IPS-20b (cell line): ENCODE data around the gene TM9SF1.
A peak's percentile ranks its signal among the peaks of the same experiment; 100 is the strongest.
"Not testable (repeated sequence)": the region's sequence is repeated elsewhere in the genome, so short reads cannot be mapped to it uniquely, and the experiment has no call there.

Experiments used
- H3K27ac ChIP-seq: one replicate; pipeline ENCODE4 v1.5.1; 2013; ENCODE audit warnings: low read length
- H3K27me3 ChIP-seq: 2 replicates; pipeline ENCODE4 v1.6.1; 2013; ENCODE audit warnings: mild to moderate bottlenecking, low read length, inconsistent platforms; ENCODE audit not compliant: insufficient read depth
- H3K36me3 ChIP-seq: 2 replicates; pipeline ENCODE4 v1.6.1; 2013; ENCODE audit warnings: low read depth, mild to moderate bottlenecking, inconsistent platforms, low read length, moderate library complexity; ENCODE audit not compliant: insufficient read depth
- H3K4me1 ChIP-seq: 2 replicates; pipeline ENCODE4 v1.6.1; 2013; ENCODE audit warnings: mild to moderate bottlenecking, control low read depth, inconsistent platforms, low read length, moderate library complexity; ENCODE audit not compliant: insufficient read depth
- H3K4me3 ChIP-seq: 2 replicates; pipeline ENCODE4 v1.5.1; 2013; ENCODE audit warnings: mild to moderate bottlenecking, low read length, inconsistent platforms
- H3K9ac ChIP-seq: 2 replicates; pipeline ENCODE4 v1.6.1; 2013; ENCODE audit warnings: low read depth, mild to moderate bottlenecking, inconsistent platforms, low read length, moderate library complexity
- H3K9me3 ChIP-seq: 2 replicates; pipeline ENCODE4 v1.6.1; 2013; ENCODE audit warnings: mild to moderate bottlenecking, low read depth, low read length, inconsistent platforms; ENCODE audit not compliant: insufficient read depth

Gene TM9SF1

GRCh38 chr14:24204163-24205146 is 9.2 kb upstream of the TM9SF1 start:
- no peaks in the 10 kb centered on the region for H3K27me3 ChIP-seq
- H3K9me3 ChIP-seq = peaks cover 7% of the 10 kb centered on the region; the same call in 1 of the 2 replicates
- H3K36me3 ChIP-seq = peaks cover 58% of the 10 kb centered on the region
- no peak overlapping the region for H3K27ac ChIP-seq
- H3K9ac ChIP-seq = no peak overlapping the region
- peaks cover 5% of the 10 kb centered on the region; the same call in 1 of the 2 replicates for H3K4me1 ChIP-seq
- no peak overlapping the region for H3K4me3 ChIP-seq

- H3K36me3 ChIP-seq = peaks cover 47% of the 10 kb centered on the region
- peak overlapping the region; percentile 13 for H3K27ac ChIP-seq
- H3K9ac ChIP-seq, H3K27me3 ChIP-seq, H3K9me3 ChIP-seq, H3K4me1 ChIP-seq: not testable (repeated sequence)
- peak overlapping the region; percentile 56 for H3K4me3 ChIP-seq
Measured at GRCh38 chr14:24203249-24203886, 8.1 kb upstream of the TM9SF1 start.

- Histone ChIP-seq H3K36me3 (peaks cover 39% of the 10 kb centered on the region), H3K4me3 (peak overlapping the region; percentile 56; the same call in 1 of the 2 replicates)
- not testable (repeated sequence) for H3K27ac ChIP-seq, H3K9ac ChIP-seq, H3K9me3 ChIP-seq, H3K4me1 ChIP-seq, H3K27me3 ChIP-seq
Measured at GRCh38 chr14:24202538-24202937, 7.3 kb upstream of the TM9SF1 start.

GRCh38 chr14:24198814-24199524 is 3.7 kb upstream of the TM9SF1 start:
- Histone ChIP-seq H3K4me3 (no peak overlapping the region), H3K9ac (no peak overlapping the region), H3K36me3 (peaks cover 9% of the 10 kb centered on the region), H3K4me1 (peaks cover 5% of the 10 kb centered on the region; the same call in 1 of the 2 replicates), H3K27ac (no peak overlapping the region), H3K9me3 (peaks cover 7% of the 10 kb centered on the region; the same call in 1 of the 2 replicates), H3K27me3 (no peaks in the 10 kb centered on the region)

GRCh38 chr14:24197056-24197450 is 1.8 kb upstream of the TM9SF1 start:
- H3K27me3 ChIP-seq = no peaks in the 10 kb centered on the region
- peaks cover 7% of the 10 kb centered on the region; the same call in 1 of the 2 replicates for H3K9me3 ChIP-seq
- H3K36me3 ChIP-seq = peaks cover 23% of the 10 kb centered on the region
- no peak overlapping the region for H3K9ac ChIP-seq
- H3K4me3 ChIP-seq = no peak overlapping the region
- H3K4me1 ChIP-seq = no peaks in the 10 kb centered on the region
- no peak overlapping the region for H3K27ac ChIP-seq

GRCh38 chr14:24196071-24197055 is 1.1 kb upstream of the TM9SF1 start:
- no peaks in the 10 kb centered on the region for H3K27me3 ChIP-seq
- peak overlapping the region; percentile 96 for H3K27ac ChIP-seq
- peaks cover 3% of the 10 kb centered on the region; the same call in 1 of the 2 replicates for H3K9me3 ChIP-seq
- H3K4me3 ChIP-seq = peak overlapping the region; percentile 96
- H3K4me1 ChIP-seq = no peaks in the 10 kb centered on the region
- peaks cover 25% of the 10 kb centered on the region for H3K36me3 ChIP-seq
- peak overlapping the region; percentile 96 for H3K9ac ChIP-seq

GRCh38 chr14:24194873-24195185 is 412 bp downstream of the TM9SF1 start:
- peaks cover 33% of the 10 kb centered on the region for H3K36me3 ChIP-seq
- H3K4me3 ChIP-seq = peak overlapping the region; percentile 96
- H3K4me1 ChIP-seq = no peaks in the 10 kb centered on the region
- no peaks in the 10 kb centered on the region for H3K27me3 ChIP-seq
- H3K9ac ChIP-seq = peak overlapping the region; percentile 96; the same call in 1 of the 2 replicates
- H3K27ac ChIP-seq = peak overlapping the region; percentile 96
- H3K9me3 ChIP-seq = no peaks in the 10 kb centered on the region

GRCh38 chr14:24194186-24194872 is 912 bp downstream of the TM9SF1 start:
- no peak overlapping the region for H3K27ac ChIP-seq
- no peaks in the 10 kb centered on the region for H3K9me3 ChIP-seq
- H3K4me1 ChIP-seq = no peaks in the 10 kb centered on the region; the same call in 1 of the 2 replicates
- no peaks in the 10 kb centered on the region for H3K27me3 ChIP-seq
- peaks cover 35% of the 10 kb centered on the region for H3K36me3 ChIP-seq
- peak overlapping the region; percentile 96 for H3K4me3 ChIP-seq
- peak overlapping the region; percentile 96; the same call in 1 of the 2 replicates for H3K9ac ChIP-seq

GRCh38 chr14:24192933-24193332 is 2.3 kb downstream of the TM9SF1 start:
- no peaks in the 10 kb centered on the region for H3K27me3 ChIP-seq
- no peak overlapping the region for H3K4me3 ChIP-seq
- no peak overlapping the region for H3K9ac ChIP-seq
- H3K36me3 ChIP-seq = peaks cover 35% of the 10 kb centered on the region
- no peaks in the 10 kb centered on the region for H3K9me3 ChIP-seq
- no peaks in the 10 kb centered on the region; the same call in 1 of the 2 replicates for H3K4me1 ChIP-seq
- H3K27ac ChIP-seq = no peak overlapping the region

- no peak overlapping the region for H3K27ac ChIP-seq
- peaks cover 60% of the 10 kb centered on the region for H3K36me3 ChIP-seq
- no peaks in the 10 kb centered on the region for H3K27me3 ChIP-seq
- H3K9ac ChIP-seq = no peak overlapping the region
- H3K4me1 ChIP-seq = no peaks in the 10 kb centered on the region; the same call in 1 of the 2 replicates
- no peaks in the 10 kb centered on the region for H3K9me3 ChIP-seq
- H3K4me3 ChIP-seq = no peak overlapping the region
Measured at GRCh38 chr14:24190416-24190815, 4.8 kb downstream of the TM9SF1 start.
